HG03575 (cell line): ENCODE results near the gene MMS22L.

ENCODE experiments used
- ATAC-seq: cut with Tn5 transposase; IDR thresholded peaks from one replicate; pipeline ENCODE4 v1.9.1; 2021; ENCODE audit not compliant: unreplicated experiment, insufficient number of reproducible peaks, low FRiP score; ENCODE audit errors: extremely low read depth

The MMS22L gene

GRCh38 chr6:97154015-97154414, 129.0 kb downstream of the MMS22L start:
- ATAC-seq: no peak

GRCh38 chr6:97151601-97152000, 131.4 kb downstream of the MMS22L start:
- no peak for ATAC-seq

GRCh38 chr6:97150932-97151331, 132.1 kb downstream of the MMS22L start:
- no peak for ATAC-seq

GRCh38 chr6:97147421-97147820, 135.6 kb downstream of the MMS22L start:
- no peak for ATAC-seq

- ATAC-seq: no peak
These were observed 137.3 kb downstream of the MMS22L start for GRCh38 chr6:97145691-97146090.

- no peak for ATAC-seq
These were observed 141.3 kb downstream of the MMS22L start for GRCh38 chr6:97141756-97142155.

GRCh38 chr6:97138581-97138980, 144.4 kb downstream of the MMS22L start:
- ATAC-seq: no peak

GRCh38 chr6:97136626-97137358, 146.2 kb downstream of the MMS22L start:
- ATAC-seq: no peak

- ATAC-seq: no peak
These were observed 149.9 kb downstream of the MMS22L start for GRCh38 chr6:97133067-97133466.

GRCh38 chr6:97129106-97129505, 153.9 kb downstream of the MMS22L start:
- no peak for ATAC-seq

- no peak for ATAC-seq
These were observed 154.5 kb downstream of the MMS22L start for GRCh38 chr6:97128507-97128906.

- ATAC-seq: no peak
These were observed 159.4 kb downstream of the MMS22L start for GRCh38 chr6:97123652-97124051.

- ATAC-seq: no peak
These were observed 159.9 kb downstream of the MMS22L start for GRCh38 chr6:97123112-97123511.

- no peak for ATAC-seq
These were observed 162.5 kb downstream of the MMS22L start for GRCh38 chr6:97120511-97120910.

- no peak for ATAC-seq
These were observed 168.4 kb downstream of the MMS22L start for GRCh38 chr6:97114645-97115044.

GRCh38 chr6:97113170-97113569, 169.8 kb downstream of the MMS22L start:
- no peak for ATAC-seq

GRCh38 chr6:97111243-97111642, 171.8 kb downstream of the MMS22L start:
- no peak for ATAC-seq

GRCh38 chr6:97110626-97111025, 172.4 kb downstream of the MMS22L start:
- no peak for ATAC-seq

- ATAC-seq: no peak
These were observed 172.9 kb downstream of the MMS22L start for GRCh38 chr6:97110149-97110548.

- ATAC-seq: no peak
These were observed 173.6 kb downstream of the MMS22L start for GRCh38 chr6:97109444-97109843.

GRCh38 chr6:97102145-97102790, 180.7 kb downstream of the MMS22L start:
- no peak for ATAC-seq
